Activated CD4-positive, CD25-positive, alpha-beta regulatory T cell treated with anti-CD3 and anti-CD28 coated beads, Interleukin-2, amount 50 U/mL, for 16 hours (primary cell): Measurements from ENCODE around the gene SOX5.
"Not testable (repeated sequence)": the region's sequence is repeated elsewhere in the genome, so short reads cannot be mapped to it uniquely, and the experiment has no call there.

ENCODE experiments used
- DNase-seq: peaks from one replicate; pipeline ENCODE4 v3.0.0-alpha.2; 2020; ENCODE audit warnings: low read depth, low spot score

SOX5 gene

GRCh38 chr12:23548742-23549141, 400.7 kb downstream of the SOX5 start:
- DNase-seq, result no peak

- no peak for DNase-seq
Observed at GRCh38 chr12:23546756-23547155, 402.7 kb downstream of the SOX5 start.

- no peak for DNase-seq
Observed at GRCh38 chr12:23543767-23544166, 405.7 kb downstream of the SOX5 start.

GRCh38 chr12:23542187-23542586, 407.3 kb downstream of the SOX5 start:
- no peak for DNase-seq

GRCh38 chr12:23540572-23540971, 408.9 kb downstream of the SOX5 start:
- no peak for DNase-seq

GRCh38 chr12:23536293-23536692, 413.2 kb downstream of the SOX5 start:
- DNase-seq, result no peak

- DNase-seq, result no peak
Observed at GRCh38 chr12:23535441-23535840, 414.0 kb downstream of the SOX5 start.

- DNase-seq, result no peak
Observed at GRCh38 chr12:23534196-23534595, 415.3 kb downstream of the SOX5 start.

- no peak for DNase-seq
Observed at GRCh38 chr12:23533699-23534098, 415.8 kb downstream of the SOX5 start.

- DNase-seq, result no peak
Observed at GRCh38 chr12:23533265-23533664, 416.2 kb downstream of the SOX5 start.

- no peak for DNase-seq
Observed at GRCh38 chr12:23528316-23528715, 421.2 kb downstream of the SOX5 start.

GRCh38 chr12:23525450-23526072, 423.9 kb downstream of the SOX5 start:
- DNase-seq, result no peak

- no peak for DNase-seq
Observed at GRCh38 chr12:23523339-23523738, 426.1 kb downstream of the SOX5 start.

- DNase-seq, result not testable (repeated sequence)
Observed at GRCh38 chr12:23519444-23519843, 430.0 kb downstream of the SOX5 start.

GRCh38 chr12:23515785-23516184, 433.7 kb downstream of the SOX5 start:
- not testable (repeated sequence) for DNase-seq

GRCh38 chr12:23510484-23510883, 439.0 kb downstream of the SOX5 start:
- DNase-seq, result no peak

- not testable (repeated sequence) for DNase-seq
Observed at GRCh38 chr12:23509832-23510231, 439.6 kb downstream of the SOX5 start.

- DNase-seq, result not testable (repeated sequence)
Observed at GRCh38 chr12:23507785-23508184, 441.7 kb downstream of the SOX5 start.

- not testable (repeated sequence) for DNase-seq
Observed at GRCh38 chr12:23505736-23506135, 443.7 kb downstream of the SOX5 start.

GRCh38 chr12:23504641-23505399, 444.6 kb downstream of the SOX5 start:
- no peak for DNase-seq

- no peak for DNase-seq
Observed at GRCh38 chr12:23504043-23504442, 445.4 kb downstream of the SOX5 start.

- no peak for DNase-seq
Observed at GRCh38 chr12:23503544-23503943, 445.9 kb downstream of the SOX5 start.

GRCh38 chr12:23502259-23502658, 447.2 kb downstream of the SOX5 start:
- DNase-seq, result no peak
